Karpas-422 (cell line): Measurements from ENCODE around the gene ASPDH. TPM values are rescaled to one million over a fixed set of nuclear protein-coding genes. Genes with fewer than 3 reads are reported as not detected.

Source experiments
- DNase-seq: peaks from one replicate; pipeline ENCODE4 v3.0.0-alpha.2; 2015
- H2AFZ ChIP-seq: fragments of 200-600 bp; sonication (generic); 2 replicates; pipeline ENCODE4 v1.6.1; 2014; ENCODE audit warnings: antibody characterized with exemption, low read length, mixed read lengths
- H3K27ac ChIP-seq: fragments of 200-600 bp; sonication (generic); 2 replicates; pipeline ENCODE4 v1.5.1; 2014; ENCODE audit warnings: mild to moderate bottlenecking, low read length, moderate library complexity
- H3K27me3 ChIP-seq: fragments of 200-600 bp; sonication (generic); 2 replicates; pipeline ENCODE4 v1.6.1; 2014; ENCODE audit warnings: low read length, mixed read lengths
- H3K36me3 ChIP-seq: fragments of 200-600 bp; sonication (generic); 2 replicates; pipeline ENCODE4 v1.6.1; 2014; ENCODE audit warnings: low read length, mixed read lengths; ENCODE audit not compliant: insufficient read depth
- H3K4me1 ChIP-seq: fragments of 200-600 bp; sonication (generic); 2 replicates; pipeline ENCODE4 v1.6.1; 2014; ENCODE audit warnings: mild to moderate bottlenecking, low read length, mixed read lengths
- H3K4me2 ChIP-seq: fragments of 200-600 bp; sonication (generic); 2 replicates; pipeline ENCODE4 v1.6.1; 2014; ENCODE audit warnings: low read length, low read depth, mild to moderate bottlenecking; ENCODE audit not compliant: poor library complexity, severe bottlenecking
- H3K4me3 ChIP-seq: fragments of 200-600 bp; sonication (generic); 2 replicates; pipeline ENCODE4 v1.5.1; 2014; ENCODE audit warnings: mild to moderate bottlenecking, antibody characterized with exemption, low read length, mixed read lengths
- H3K79me2 ChIP-seq: fragments of 200-600 bp; sonication (generic); 2 replicates; pipeline ENCODE4 v1.6.1; 2014; ENCODE audit warnings: mild to moderate bottlenecking, low read length, mixed read lengths
- H3K9ac ChIP-seq: fragments of 200-600 bp; sonication (generic); 2 replicates; pipeline ENCODE4 v1.6.0; 2014; ENCODE audit warnings: low read length
- H3K9me2 ChIP-seq: fragments of 200-600 bp; sonication (generic), shearing (Covaris generic); replicated peaks from 2 replicates; pipeline ENCODE4 v1.6.0; 2014; ENCODE audit warnings: mild to moderate bottlenecking, low read length, moderate library complexity; ENCODE audit not compliant: insufficient read depth
- H3K9me3 ChIP-seq: fragments of 300-700, 200-600 bp; sonication (generic); 2 replicates; pipeline ENCODE4 v1.6.1; 2014; ENCODE audit warnings: low read length, mixed read lengths
- H4K20me1 ChIP-seq: fragments of 200-600 bp; sonication (generic); 2 replicates; pipeline ENCODE4 v1.6.1; 2014; ENCODE audit warnings: mild to moderate bottlenecking, antibody characterized with exemption, low read length, low read depth; ENCODE audit not compliant: insufficient read depth
- total RNA-seq: library from RNA; depleted of rRNA; stranded (reverse); fragments of >200 nt; shearing (Covaris generic); gene quantifications from 2 replicates; pipeline ENCODE4 v1.2.3, GENCODE V29; 2014; ENCODE audit warnings: low replicate concordance

Gene ASPDH
- total RNA-seq, 1 experiment from 2014 or later, result not detected

DNA sequence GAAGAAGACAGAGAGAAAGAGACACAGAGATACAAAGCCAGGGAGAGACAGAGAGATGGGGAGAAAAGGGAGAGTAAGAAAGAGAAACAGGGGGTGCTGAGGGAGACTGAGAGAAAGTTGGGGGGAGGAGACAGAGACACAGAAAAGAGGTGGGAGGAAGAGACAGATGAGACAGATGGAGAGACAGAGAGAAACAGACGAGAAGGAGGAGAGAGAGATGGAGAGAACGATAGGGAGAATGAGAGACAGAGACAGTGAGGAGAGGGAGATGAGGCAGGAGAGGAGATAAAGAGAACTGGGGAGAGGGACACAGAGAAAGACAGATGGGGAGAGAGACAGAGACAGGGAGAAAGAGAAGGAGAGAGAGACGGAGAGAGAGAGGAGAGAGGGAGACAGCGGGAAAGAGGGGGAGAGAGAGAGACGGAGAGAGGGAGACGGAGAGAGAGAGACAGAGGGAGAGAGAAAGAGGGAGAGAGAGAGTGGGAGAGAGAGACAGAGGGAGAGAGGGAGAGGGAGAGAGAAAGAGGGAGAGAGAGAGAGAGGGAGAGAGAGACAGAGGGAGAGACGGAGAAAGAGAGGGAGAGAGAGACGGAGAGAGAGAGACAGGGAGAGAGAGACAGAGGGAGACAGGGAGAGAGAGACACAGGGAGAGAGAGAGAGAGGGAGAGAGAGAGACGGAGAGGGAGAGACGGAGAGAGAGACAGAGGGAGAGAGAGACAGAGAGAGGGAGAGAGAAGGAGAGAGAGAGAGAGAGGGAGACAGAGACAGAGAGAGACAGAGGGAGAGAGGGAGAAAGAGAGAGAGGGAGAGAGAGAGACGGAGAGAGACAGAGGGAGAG is 15.3 kb downstream of the ASPDH start:
- Histone ChIP-seq H3K27me3 (no peaks in the 10 kb centered on the region), H3K27ac (no peak overlapping the region), H3K4me2 (no peak overlapping the region), H3K9me2 (no peaks in the 10 kb centered on the region), H2AFZ (no peak overlapping the region), H3K79me2 (no peaks in the 10 kb centered on the region), H3K36me3 (no peaks in the 10 kb centered on the region), H4K20me1 (no peaks in the 10 kb centered on the region), H3K4me3 (no peak overlapping the region), H3K9me3 (no peaks in the 10 kb centered on the region), H3K4me1 (peaks cover 15% of the 10 kb centered on the region), H3K9ac (no peak overlapping the region)
- no peak for DNase-seq

- H3K27ac ChIP-seq, result no peak overlapping the region
- H3K27me3 ChIP-seq, result no peaks in the 10 kb centered on the region
- DNase-seq, result no peak
- H3K4me2 ChIP-seq, result no peak overlapping the region
- H4K20me1 ChIP-seq, result no peaks in the 10 kb centered on the region
- H3K9me2 ChIP-seq, result no peaks in the 10 kb centered on the region
- peaks cover 20% of the 10 kb centered on the region for H3K4me1 ChIP-seq
- no peaks in the 10 kb centered on the region for H3K36me3 ChIP-seq
- H2AFZ ChIP-seq, result no peak overlapping the region
- no peak overlapping the region for H3K4me3 ChIP-seq
- H3K79me2 ChIP-seq, result no peaks in the 10 kb centered on the region
- H3K9me3 ChIP-seq, result no peaks in the 10 kb centered on the region
- H3K9ac ChIP-seq, result no peak overlapping the region
Measured at GRCh38 chr19:50497022-50497405, 16.7 kb downstream of the ASPDH start.

DNA sequence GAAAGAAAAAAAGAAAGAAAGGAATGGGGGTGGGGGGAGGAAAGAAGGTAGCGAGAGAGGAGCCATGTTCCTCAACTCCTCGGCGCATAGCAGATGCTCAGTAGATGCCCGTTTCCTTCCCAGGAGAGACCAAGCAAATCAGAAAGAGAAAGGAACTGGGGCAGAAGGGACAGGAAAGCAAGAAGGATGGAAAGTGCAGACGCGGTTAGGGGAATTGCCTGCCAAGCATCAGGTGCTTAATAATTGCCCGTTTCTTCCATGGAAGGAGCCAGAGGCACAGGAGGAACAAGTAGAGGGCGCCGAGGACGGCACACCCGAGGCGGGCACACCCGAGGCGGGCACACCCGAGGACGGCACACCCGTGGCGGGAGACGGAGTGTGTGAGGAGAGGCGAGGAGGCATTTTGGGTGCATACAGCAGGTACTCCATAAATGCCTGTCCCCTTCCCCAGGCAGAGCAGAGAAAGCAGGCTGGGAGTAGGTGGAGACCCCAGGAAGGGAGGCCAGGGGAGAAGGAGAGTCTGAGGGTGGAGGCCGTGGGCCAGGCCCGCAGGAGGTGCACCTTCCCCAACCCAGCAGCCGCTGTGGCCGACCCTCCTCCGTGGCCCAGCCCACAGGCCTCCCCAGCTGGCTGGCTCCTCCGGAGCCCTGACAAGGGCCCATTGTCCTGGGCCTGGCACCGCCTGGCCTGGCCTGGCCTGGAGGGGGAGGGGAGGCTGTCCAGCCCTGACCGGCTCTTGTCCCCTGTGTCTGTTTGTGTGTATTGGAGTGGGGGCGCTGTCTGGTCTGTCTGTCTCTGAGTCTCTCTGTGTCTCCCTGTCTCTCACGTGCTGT is 17.3 kb downstream of the ASPDH start:
- H3K4me2 ChIP-seq, result no peak overlapping the region
- no peak overlapping the region for H3K9ac ChIP-seq

DNA sequence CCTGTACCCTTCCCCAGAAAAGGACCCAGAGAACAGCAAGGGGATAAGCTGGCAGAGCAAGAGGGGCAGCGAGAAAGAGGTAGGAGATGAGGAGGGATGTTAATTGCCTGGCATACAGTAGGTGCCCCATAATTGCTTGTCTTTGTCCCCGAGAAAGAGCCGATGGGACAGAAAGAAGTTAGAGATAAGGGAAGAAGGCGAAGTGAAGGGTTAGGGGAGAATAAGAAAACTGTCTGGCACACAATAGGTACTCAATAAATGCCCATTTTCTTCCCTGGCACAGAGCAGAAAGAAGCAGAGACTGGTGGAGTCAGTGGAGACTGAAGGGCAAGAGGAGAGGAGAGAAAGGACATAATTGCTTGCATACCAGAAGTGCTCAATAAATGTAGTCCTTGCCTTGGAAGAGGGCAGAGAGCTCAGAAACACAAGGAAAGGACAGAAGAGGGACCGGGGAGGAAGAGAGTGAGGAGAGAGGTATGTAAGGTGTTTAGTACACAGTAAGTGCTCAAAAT is 18.6 kb downstream of the ASPDH start:
- Histone ChIP-seq H3K79me2 (no peaks in the 10 kb centered on the region), H2AFZ (no peak overlapping the region), H3K4me1 (peaks cover 15% of the 10 kb centered on the region), H3K9me2 (no peaks in the 10 kb centered on the region), H3K27me3 (no peaks in the 10 kb centered on the region), H3K4me2 (no peak overlapping the region), H3K36me3 (no peaks in the 10 kb centered on the region), H3K9me3 (no peaks in the 10 kb centered on the region), H3K9ac (no peak overlapping the region), H3K4me3 (no peak overlapping the region), H3K27ac (no peak overlapping the region), H4K20me1 (no peaks in the 10 kb centered on the region)
- no peak for DNase-seq

More for the DNA sequence above, 17.3 kb downstream of the ASPDH start:
- H3K27ac ChIP-seq, result no peak overlapping the region
- no peaks in the 10 kb centered on the region for H3K79me2 ChIP-seq
- H3K36me3 ChIP-seq, result no peaks in the 10 kb centered on the region
- no peaks in the 10 kb centered on the region for H3K27me3 ChIP-seq
- no peak for DNase-seq
- H4K20me1 ChIP-seq, result no peaks in the 10 kb centered on the region
- H3K4me1 ChIP-seq, result peaks cover 24% of the 10 kb centered on the region
- no peaks in the 10 kb centered on the region for H3K9me3 ChIP-seq
- H3K4me3 ChIP-seq, result no peak overlapping the region
- H2AFZ ChIP-seq, result no peak overlapping the region
- no peaks in the 10 kb centered on the region for H3K9me2 ChIP-seq

DNA sequence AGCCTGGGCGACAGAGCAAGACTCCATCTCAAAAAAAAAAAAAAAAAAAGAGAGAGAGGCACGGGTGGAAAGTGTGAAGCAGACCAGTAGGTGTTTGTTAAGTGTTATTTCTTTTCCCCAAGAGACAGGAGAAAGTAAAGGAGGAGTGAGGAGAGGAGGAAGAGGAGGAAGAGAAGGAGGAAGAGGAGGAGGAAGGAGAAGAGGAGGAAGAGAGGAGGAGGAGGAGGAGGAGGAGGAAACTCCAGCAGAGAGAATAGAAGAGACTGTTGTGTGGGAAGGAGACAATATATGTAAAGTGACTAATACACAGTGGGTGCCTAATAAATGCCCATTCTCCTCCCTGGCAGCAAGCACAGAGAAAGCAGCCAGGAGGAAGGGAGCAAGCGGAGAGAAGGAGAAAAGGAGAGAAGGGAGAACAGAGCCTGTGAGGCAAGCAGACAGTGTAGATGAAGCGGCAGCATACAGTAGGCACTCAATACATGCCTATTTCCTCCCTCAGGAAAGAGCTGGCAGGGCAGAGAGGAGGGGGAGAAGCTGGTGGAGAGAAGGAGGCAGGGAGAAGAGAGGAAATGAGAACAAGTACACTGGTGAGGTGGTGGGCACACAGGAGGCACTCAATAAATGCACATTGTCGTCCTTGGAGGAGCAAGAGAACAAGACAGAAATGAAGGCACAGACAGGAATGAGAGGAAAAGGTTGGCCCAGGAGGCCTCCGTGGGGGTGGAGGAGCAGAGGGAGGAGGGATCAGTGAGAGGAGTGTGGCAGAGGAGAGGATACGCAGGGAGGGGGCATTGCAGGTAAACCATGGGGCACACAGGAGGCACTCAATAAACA is 19.3 kb downstream of the ASPDH start:
- no peaks in the 10 kb centered on the region for H4K20me1 ChIP-seq
- no peak overlapping the region for H2AFZ ChIP-seq
- H3K9me2 ChIP-seq, result no peaks in the 10 kb centered on the region
- no peaks in the 10 kb centered on the region for H3K36me3 ChIP-seq
- H3K4me1 ChIP-seq, result peaks cover 10% of the 10 kb centered on the region
- DNase-seq, result no peak
- no peaks in the 10 kb centered on the region for H3K79me2 ChIP-seq
- no peak overlapping the region for H3K4me3 ChIP-seq
- no peak overlapping the region for H3K9ac ChIP-seq
- no peaks in the 10 kb centered on the region for H3K27me3 ChIP-seq
- no peaks in the 10 kb centered on the region for H3K9me3 ChIP-seq
- no peak overlapping the region for H3K27ac ChIP-seq
- no peak overlapping the region for H3K4me2 ChIP-seq

DNA sequence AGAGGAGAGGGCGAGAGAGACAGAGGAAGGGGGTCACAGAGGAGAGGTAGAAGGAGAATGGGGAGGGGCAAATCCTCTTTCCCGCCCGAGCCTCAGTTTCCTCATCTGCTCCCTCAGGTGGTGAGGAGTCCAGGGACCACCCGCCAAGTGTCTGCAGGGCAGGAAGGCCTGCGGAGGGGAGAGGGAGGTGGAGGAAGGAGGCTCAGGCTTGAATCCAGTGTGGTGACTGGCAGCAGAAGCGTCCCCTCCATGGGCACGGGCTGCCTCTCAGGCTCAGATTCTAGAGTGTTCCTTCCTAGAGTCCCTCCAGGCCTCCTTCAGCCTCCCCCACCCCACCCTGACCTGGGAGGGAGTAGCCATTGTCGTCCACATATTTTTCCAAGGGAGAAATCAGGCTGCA is 20.5 kb downstream of the ASPDH start:
- H3K36me3 ChIP-seq, result no peaks in the 10 kb centered on the region
- no peaks in the 10 kb centered on the region for H3K9me2 ChIP-seq
- no peaks in the 10 kb centered on the region for H4K20me1 ChIP-seq
- H3K4me1 ChIP-seq, result peaks cover 10% of the 10 kb centered on the region
- H3K79me2 ChIP-seq, result no peaks in the 10 kb centered on the region
- no peak overlapping the region for H3K4me3 ChIP-seq
- H3K9me3 ChIP-seq, result no peaks in the 10 kb centered on the region
- H3K27me3 ChIP-seq, result no peaks in the 10 kb centered on the region
- no peak overlapping the region for H2AFZ ChIP-seq
- no peak overlapping the region for H3K9ac ChIP-seq
- no peak overlapping the region for H3K4me2 ChIP-seq
- DNase-seq, result no peak
- no peak overlapping the region for H3K27ac ChIP-seq

DNA sequence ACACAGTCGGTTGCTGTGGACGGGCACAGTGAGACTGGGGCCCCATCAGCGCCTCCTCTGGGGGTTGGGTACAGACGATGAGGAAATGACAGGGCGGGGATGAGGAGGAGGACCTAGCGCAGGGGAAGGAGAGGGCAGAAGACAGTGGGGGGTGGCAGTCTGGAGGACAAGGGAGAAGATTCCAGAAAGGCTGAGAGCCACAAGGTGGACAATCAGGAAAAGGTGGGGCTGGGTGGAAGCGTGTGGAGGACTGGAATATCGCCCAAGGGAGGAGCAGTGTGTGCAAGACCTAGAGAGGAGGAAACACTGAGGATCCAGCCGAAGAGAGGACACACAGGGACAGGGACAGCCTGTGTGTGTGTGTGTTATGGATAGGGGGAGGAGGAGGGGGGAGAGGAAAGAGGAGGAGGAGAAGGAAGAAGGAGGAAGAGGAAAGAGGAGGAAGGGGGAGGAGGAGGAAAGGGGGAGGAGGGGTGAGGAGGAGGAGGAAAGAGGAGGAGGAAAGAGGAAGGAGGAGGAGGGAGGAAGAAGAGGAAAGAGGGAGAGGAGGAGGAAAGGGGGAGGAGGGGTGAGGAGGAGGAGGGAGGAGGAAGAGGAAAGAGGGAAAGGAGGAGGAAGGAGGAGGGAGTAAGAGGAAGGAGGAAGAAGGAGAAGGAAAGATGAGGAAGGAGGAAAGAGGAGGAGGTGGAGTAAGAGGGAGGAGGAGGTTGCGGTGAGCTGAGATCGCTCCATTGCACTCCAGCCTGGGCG is 21.2 kb downstream of the ASPDH start:
- no peak overlapping the region; the same call in 1 of the 2 replicates for H3K9ac ChIP-seq
- no peaks in the 10 kb centered on the region for H3K9me2 ChIP-seq
- DNase-seq, result peak; percentile 80
- peaks cover 10% of the 10 kb centered on the region for H3K4me1 ChIP-seq
- H3K4me2 ChIP-seq, result peak overlapping the region; percentile 4
- no peak overlapping the region for H3K27ac ChIP-seq
- H2AFZ ChIP-seq, result no peak overlapping the region
- no peak overlapping the region for H3K4me3 ChIP-seq
- H3K79me2 ChIP-seq, result no peaks in the 10 kb centered on the region
- H3K27me3 ChIP-seq, result no peaks in the 10 kb centered on the region
- H3K36me3 ChIP-seq, result no peaks in the 10 kb centered on the region
- 0 out of 2 replicates have a peak, but pooled peaks cover under 1% of the 10 kb centered on the region for H4K20me1 ChIP-seq
- H3K9me3 ChIP-seq, result no peaks in the 10 kb centered on the region
